Thoracic aorta (tissue), 2 donors: Measurements from ENCODE around the gene NCKAP5. TPM values are rescaled to one million over a fixed set of nuclear protein-coding genes. Genes with fewer than 3 reads are reported as not detected.

Source experiments
- ATAC-seq: fragments of 150-250 bp; one replicate; pipeline ENCODE4 v1.8.0; 2017; ENCODE audit warnings: low read depth; ENCODE audit not compliant: insufficient number of reproducible peaks, low FRiP score
- DNase-seq: peaks from one replicate; pipeline ENCODE4 v3.0.0-alpha.2; 2020; ENCODE audit warnings: low spot score
- H3K27ac ChIP-seq, 2 donors: fragments of 200-600 bp; sonication (generic); 1 replicate in 1 of 2; 2 replicates in 1 of 2; pipeline ENCODE4 v1.5.1; 2016; ENCODE audit warnings: mild to moderate bottlenecking in 2 of 2, moderate library complexity in 2 of 2
- H3K27me3 ChIP-seq: fragments of 200-600 bp; sonication (generic); replicated peaks from 2 replicates; pipeline ENCODE4 v1.6.0; 2016; ENCODE audit warnings: mild to moderate bottlenecking; ENCODE audit not compliant: insufficient read depth
- H3K36me3 ChIP-seq: fragments of 200-600 bp; sonication (generic); one replicate; pipeline ENCODE4 v1.5.1; 2016
- H3K4me1 ChIP-seq, 2 donors: fragments of 200-600 bp; sonication (generic); 1 replicate in 1 of 2; 2 replicates in 1 of 2; pipeline versions ENCODE4 v1.5.1 to v1.6.0; 2016; ENCODE audit warnings: low read depth in 2 of 2, mild to moderate bottlenecking in 1 of 2; ENCODE audit not compliant: control insufficient read depth in 1 of 2
- H3K4me3 ChIP-seq: fragments of 200-600 bp; sonication (generic); 2 replicates; pipeline ENCODE4 v1.5.1; 2016; ENCODE audit warnings: mild to moderate bottlenecking
- H3K9me3 ChIP-seq: fragments of 200-600 bp; sonication (generic); 2 replicates; pipeline ENCODE4 v1.5.1; 2016
- total RNA-seq, 2 donors: library from RNA; depleted of rRNA; stranded (reverse); fragments of >200 nt; gene quantifications; one replicate each; pipeline versions ENCODE4 v1.1.0 to v1.2.3, GENCODE V29; 2016
- TF ChIP-seq, protein P1 (sequence below): fragments of 200-600 bp; sonication (generic); IDR thresholded peaks from one replicate; pipeline ENCODE4 v1.5.1; 2019; ENCODE audit warnings: antibody characterized with exemption

Gene NCKAP5
- total RNA-seq, 2 donors from 2014 or later: 1.2 to 1.9 TPM

DNA sequence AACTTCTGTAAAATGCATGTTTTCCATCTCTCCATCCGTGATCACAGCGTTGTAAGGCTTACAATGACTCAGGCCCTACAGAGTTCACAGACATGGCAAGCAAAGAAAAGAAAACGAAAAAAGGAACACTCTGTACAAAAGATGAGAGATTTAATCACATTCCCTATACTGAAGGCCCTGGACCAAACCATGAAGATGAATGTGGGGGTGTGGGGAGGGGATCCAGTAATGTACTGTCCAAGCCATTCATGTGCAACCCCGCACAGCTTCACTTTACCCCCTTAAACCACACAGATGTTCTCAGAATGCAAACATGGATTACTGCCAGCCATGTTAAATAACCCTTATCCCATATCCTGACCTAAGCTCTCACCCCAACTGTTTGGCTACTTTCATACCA is 391.1 kb downstream of the NCKAP5 start:
- H3K4me1 ChIP-seq: no peaks in the 10 kb centered on the region
- TF ChIP-seq, protein P1, sequence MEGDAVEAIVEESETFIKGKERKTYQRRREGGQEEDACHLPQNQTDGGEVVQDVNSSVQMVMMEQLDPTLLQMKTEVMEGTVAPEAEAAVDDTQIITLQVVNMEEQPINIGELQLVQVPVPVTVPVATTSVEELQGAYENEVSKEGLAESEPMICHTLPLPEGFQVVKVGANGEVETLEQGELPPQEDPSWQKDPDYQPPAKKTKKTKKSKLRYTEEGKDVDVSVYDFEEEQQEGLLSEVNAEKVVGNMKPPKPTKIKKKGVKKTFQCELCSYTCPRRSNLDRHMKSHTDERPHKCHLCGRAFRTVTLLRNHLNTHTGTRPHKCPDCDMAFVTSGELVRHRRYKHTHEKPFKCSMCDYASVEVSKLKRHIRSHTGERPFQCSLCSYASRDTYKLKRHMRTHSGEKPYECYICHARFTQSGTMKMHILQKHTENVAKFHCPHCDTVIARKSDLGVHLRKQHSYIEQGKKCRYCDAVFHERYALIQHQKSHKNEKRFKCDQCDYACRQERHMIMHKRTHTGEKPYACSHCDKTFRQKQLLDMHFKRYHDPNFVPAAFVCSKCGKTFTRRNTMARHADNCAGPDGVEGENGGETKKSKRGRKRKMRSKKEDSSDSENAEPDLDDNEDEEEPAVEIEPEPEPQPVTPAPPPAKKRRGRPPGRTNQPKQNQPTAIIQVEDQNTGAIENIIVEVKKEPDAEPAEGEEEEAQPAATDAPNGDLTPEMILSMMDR: no peak
- H3K4me3 ChIP-seq: no peak overlapping the region
- H3K27me3 ChIP-seq: no peaks in the 10 kb centered on the region
- H3K36me3 ChIP-seq: no peaks in the 10 kb centered on the region
- no peaks in the 10 kb centered on the region for H3K9me3 ChIP-seq
- DNase-seq (no peak), ATAC-seq (no peak)
- no peak overlapping the region for H3K27ac ChIP-seq

DNA sequence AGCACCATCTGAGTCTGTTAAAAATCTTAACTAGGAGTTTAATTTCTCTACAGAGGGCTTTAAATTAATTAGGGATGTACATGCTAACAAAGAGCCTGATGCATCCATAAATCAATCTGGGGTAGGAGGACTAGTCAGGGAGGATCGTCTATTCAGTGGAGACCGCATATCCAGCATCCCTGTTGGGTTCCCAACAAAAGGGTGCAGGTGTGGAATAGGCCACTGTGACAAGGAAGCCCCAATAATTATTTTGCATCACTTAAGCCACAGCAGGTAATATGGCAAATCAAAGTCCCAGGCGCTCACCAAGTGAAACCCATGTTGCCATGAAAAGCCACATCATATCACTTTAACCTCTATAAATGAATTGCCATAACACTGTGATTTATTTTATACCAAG is 392.3 kb downstream of the NCKAP5 start:
- Histone ChIP-seq H3K36me3 (no peaks in the 10 kb centered on the region), H3K27ac (no peak overlapping the region), H3K9me3 (no peaks in the 10 kb centered on the region), H3K27me3 (no peaks in the 10 kb centered on the region), H3K4me1 (no peaks in the 10 kb centered on the region), H3K4me3 (no peak overlapping the region)
- ATAC-seq (no peak), DNase-seq (no peak)
- TF ChIP-seq, protein P1: no peak

DNA sequence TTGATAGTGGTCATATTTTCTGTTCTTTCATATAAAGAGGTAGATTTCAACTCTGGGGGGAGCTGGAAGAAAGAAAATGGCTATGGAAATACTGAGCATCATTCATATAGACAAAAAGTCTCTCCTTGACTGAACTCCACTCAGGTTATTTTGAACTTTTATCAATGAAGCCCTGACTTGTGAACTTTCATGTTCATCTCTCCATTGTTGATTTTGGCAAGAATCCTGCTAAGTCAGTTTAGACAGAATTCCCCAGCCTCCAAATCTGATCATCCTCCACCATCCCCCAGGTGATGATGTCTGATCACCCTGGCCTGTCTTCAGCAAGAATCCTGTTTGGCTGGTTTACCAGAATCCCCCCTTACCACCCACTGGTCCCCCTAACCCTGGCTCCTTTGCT is 395.0 kb downstream of the NCKAP5 start:
- Histone ChIP-seq H3K4me3 (no peak overlapping the region), H3K36me3 (no peaks in the 10 kb centered on the region), H3K9me3 (no peaks in the 10 kb centered on the region), H3K27ac (no peak overlapping the region), H3K27me3 (no peaks in the 10 kb centered on the region), H3K4me1 (no peaks in the 10 kb centered on the region)
- TF ChIP-seq, protein P1: no peak
- ATAC-seq (no peak), DNase-seq (no peak)

DNA sequence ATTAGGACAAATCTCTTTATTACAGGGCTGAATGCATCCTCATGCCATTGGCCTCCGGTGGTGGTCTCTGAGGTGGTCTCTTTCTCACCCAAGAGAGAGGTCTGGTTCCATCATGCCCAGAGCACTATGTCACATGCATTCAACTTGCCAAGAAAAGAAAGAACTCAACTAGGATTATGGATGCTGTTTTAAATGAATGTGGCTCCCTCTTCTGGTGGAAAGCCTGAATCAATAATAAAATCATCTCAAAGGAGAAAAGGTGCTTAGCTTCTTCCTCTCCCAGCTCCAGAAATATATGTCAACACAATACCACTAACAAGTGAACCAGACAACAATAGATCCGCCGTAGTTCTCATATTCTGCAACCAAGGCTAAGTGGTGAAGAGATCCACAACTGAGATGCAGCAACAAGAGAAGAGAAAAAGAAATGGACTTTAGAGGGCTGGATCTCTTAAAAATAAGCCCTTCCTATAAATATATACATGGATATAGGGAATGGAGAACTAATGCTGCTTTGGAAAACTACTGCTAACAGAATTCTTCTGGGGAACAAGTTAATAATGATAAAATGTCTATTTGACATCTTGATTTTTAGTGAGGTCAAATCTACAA is 396.8 kb downstream of the NCKAP5 start:
- TF ChIP-seq, protein P1: peak; percentile 20
- Histone ChIP-seq H3K27me3 (no peaks in the 10 kb centered on the region), H3K27ac (no peak overlapping the region), H3K4me1 (no peaks in the 10 kb centered on the region), H3K9me3 (no peaks in the 10 kb centered on the region), H3K36me3 (no peaks in the 10 kb centered on the region), H3K4me3 (no peak overlapping the region)
- DNase-seq (no peak), ATAC-seq (no peak)

DNA sequence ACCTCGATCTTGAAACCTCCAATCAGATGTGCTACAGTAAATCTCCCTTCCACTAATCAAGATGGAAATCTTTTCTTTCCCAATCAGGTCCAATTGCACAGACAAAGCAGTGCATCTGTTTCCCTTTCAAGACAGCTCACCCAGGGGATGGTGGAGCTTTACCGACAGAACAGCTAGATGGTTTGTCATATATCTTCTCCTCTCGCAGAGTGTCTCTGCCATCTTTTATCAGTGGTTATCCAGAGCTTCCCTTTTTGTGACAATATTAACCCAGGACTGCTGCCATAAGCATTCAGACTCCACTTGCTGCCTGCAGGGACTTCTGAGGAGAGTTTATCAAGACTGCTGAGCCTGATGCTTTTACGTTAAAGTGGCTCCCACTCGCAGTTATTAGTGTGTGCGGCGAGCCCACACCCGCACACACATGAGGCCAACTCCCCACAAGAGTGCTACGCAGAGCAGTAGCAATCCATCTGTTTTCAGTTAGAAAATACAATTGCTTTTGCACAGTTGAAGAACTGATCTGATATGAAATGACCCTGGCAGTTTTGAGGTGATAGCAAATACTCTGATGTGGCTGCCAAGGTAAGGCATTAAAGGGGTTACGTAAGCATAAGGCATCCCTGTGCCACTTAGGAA is 398.9 kb downstream of the NCKAP5 start:
- H3K9me3 ChIP-seq: no peaks in the 10 kb centered on the region
- no peaks in the 10 kb centered on the region for H3K27me3 ChIP-seq
- no peaks in the 10 kb centered on the region for H3K4me1 ChIP-seq
- no peak overlapping the region for H3K27ac ChIP-seq
- DNase-seq: no peak
- no peaks in the 10 kb centered on the region for H3K36me3 ChIP-seq
- no peak for ATAC-seq
- no peak overlapping the region for H3K4me3 ChIP-seq
- TF ChIP-seq, protein P1: no peak
